MCF 10A (cell line): Measurements from ENCODE around the gene ACTR1B. TPM values are rescaled to one million over a fixed set of nuclear protein-coding genes. Genes with fewer than 3 reads are reported as not detected.
"Not testable (repeated sequence)": the region's sequence is repeated elsewhere in the genome, so short reads cannot be mapped to it uniquely, and the experiment has no call there.

Source experiments
- BruUV-seq: library from RNA; stranded (reverse); fragments of 400-500 nt; replicated peaks from 2 replicates; lab custom pipeline; 2021; lab: Mats Ljungman, UMichigan
- CTCF ChIA-PET: fragments of 300-600 bp; sonication (Branson Sonifier 250); formaldehyde crosslinking; extraction: SDS; loops from one replicate; lab custom pipeline; 2021; ENCODE audit warnings: antibody characterized with exemption, inconsistent platforms; lab: Yijun Ruan, JAX
- POLR2A ChIA-PET: fragments of 300-600, 350-650 bp; sonication (Branson Sonifier 250); formaldehyde crosslinking; extraction: SDS; loops from one replicate; lab custom pipeline; 2020; ENCODE audit warnings: antibody characterized with exemption, inconsistent platforms; lab: Yijun Ruan, JAX
- DNase-seq: peaks from one replicate; pipeline ENCODE4 v3.0.0-alpha.2; 2018; ENCODE audit not compliant: unreplicated experiment
- H3K27ac Mint-ChIP-seq: one replicate; pipeline ENCODE4 v1.8.0; 2022; ENCODE audit warnings: mild to moderate bottlenecking, low read depth, mixed read lengths; ENCODE audit not compliant: unreplicated experiment
- H3K27me3 Mint-ChIP-seq: one replicate; pipeline ENCODE4 v1.8.0; 2022; ENCODE audit warnings: mixed read lengths; ENCODE audit not compliant: insufficient read depth, unreplicated experiment
- H3K36me3 Mint-ChIP-seq: one replicate; pipeline ENCODE4 v1.8.0; 2022; ENCODE audit warnings: mild to moderate bottlenecking, moderate library complexity, mixed read lengths; ENCODE audit not compliant: insufficient read depth, unreplicated experiment
- H3K4me1 Mint-ChIP-seq: one replicate; pipeline ENCODE4 v1.8.0; 2022; ENCODE audit warnings: mixed read lengths; ENCODE audit not compliant: insufficient read depth, unreplicated experiment
- H3K4me3 Mint-ChIP-seq: one replicate; pipeline ENCODE4 v1.8.0; 2022; ENCODE audit warnings: mild to moderate bottlenecking, moderate library complexity, mixed read lengths; ENCODE audit not compliant: unreplicated experiment
- H3K9me3 Mint-ChIP-seq: one replicate; pipeline ENCODE4 v1.8.0; 2022; ENCODE audit warnings: mixed read lengths; ENCODE audit not compliant: unreplicated experiment
- CTCF ChIP-seq: fragments of 200-600 bp; IDR thresholded peaks from one replicate; pipeline ENCODE4 v1.8.0; 2022; ENCODE audit warnings: antibody characterized with exemption, mild to moderate bottlenecking; ENCODE audit not compliant: unreplicated experiment
- intact Hi-C: fragments of 100-400 bp; cut with micrococcal nuclease; formaldehyde crosslinking; loops from 2 replicates; pipeline ENCODE4 v1.14.1; 2022
- total RNA-seq: library from RNA; stranded (reverse); gene quantifications from 2 replicates; pipeline ENCODE4 v1.2.3, GENCODE V29; 2022

ACTR1B gene
- total RNA-seq, 1 experiment from 2014 or later, result 63.7 TPM

GRCh38 chr2:97645112-97645694, 18.6 kb downstream of the ACTR1B start:
- Mint-ChIP-seq H3K9me3 (no peaks in the 10 kb centered on the region), H3K27ac (peak overlapping the region; percentile 90), H3K4me1 (peaks cover 12% of the 10 kb centered on the region), H3K4me3 (peak overlapping the region; percentile 96), H3K36me3 (peaks cover 35% of the 10 kb centered on the region), H3K27me3 (no peaks in the 10 kb centered on the region)
- DNase-seq, result no peak
- TSS peak; percentile 79 for BruUV-seq
- POLR2A ChIA-PET, result interaction anchor here (0.6 to 5.9 kb wide), 14 partner anchors 10 to 1580 kb away, joined by 3 to 150 read pairs (median 5); partner anchors contain the start of genes ACTR1B and ANKRD36B
- TF ChIP-seq CTCF, result no peak
- CTCF ChIA-PET, result interaction anchor here (0.6 to 3.6 kb wide), 6 partner anchors 18 to 1577 kb away, joined by 3 to 34 read pairs (median 6); partner anchors contain the start of gene ACTR1B
- intact Hi-C loops, result no loop called here

- intact Hi-C loops, result no loop called here
- ChIA-PET POLR2A (interaction anchor here (5.9 kb wide), 1 partner anchor 20 kb away, joined by 150 read pairs; the partner anchor contains the start of gene ACTR1B), CTCF (interaction anchor here (1.5 kb wide), 1 partner anchor 35 kb away, joined by 5 read pairs; no protein-coding TSS in a partner anchor)
- no peaks in the 10 kb centered on the region for H3K9me3 Mint-ChIP-seq
- no peak for DNase-seq
- H3K36me3 Mint-ChIP-seq, result peaks cover 25% of the 10 kb centered on the region
- TF ChIP-seq CTCF, result no peak
- peaks cover 12% of the 10 kb centered on the region for H3K4me1 Mint-ChIP-seq
- H3K27me3 Mint-ChIP-seq, result peaks cover 1% of the 10 kb centered on the region
- no TSS peak for BruUV-seq
- H3K4me3 Mint-ChIP-seq, result no peak overlapping the region
- H3K27ac Mint-ChIP-seq, result no peak overlapping the region
These were observed 19.7 kb downstream of the ACTR1B start for GRCh38 chr2:97644023-97644717.

- POLR2A ChIA-PET, result interaction anchor here (0.7 to 0.8 kb wide), 3 partner anchors 19 to 1103 kb away, joined by 3 to 4 read pairs (median 3); partner anchors contain the start of gene COX5B
- H3K4me1 Mint-ChIP-seq, H3K9me3 Mint-ChIP-seq, BruUV-seq, H3K4me3 Mint-ChIP-seq, intact Hi-C loops, H3K27me3 Mint-ChIP-seq, H3K36me3 Mint-ChIP-seq: not testable (repeated sequence)
- H3K27ac Mint-ChIP-seq, result peak overlapping the region; percentile 23
- CTCF ChIA-PET, result interaction anchor here (1.6 kb wide), 1 partner anchor 71 kb away, joined by 4 read pairs; no protein-coding TSS in a partner anchor
- DNase-seq, result peak; percentile 5
These were observed 37.8 kb downstream of the ACTR1B start for GRCh38 chr2:97626049-97626430.

- CTCF ChIA-PET, result interaction anchor here (1.6 kb wide), 1 partner anchor 72 kb away, joined by 4 read pairs; no protein-coding TSS in a partner anchor
- peak overlapping the region; percentile 23 for H3K27ac Mint-ChIP-seq
- POLR2A ChIA-PET, result interaction anchor here (0.7 to 0.8 kb wide), 3 partner anchors 20 to 1104 kb away, joined by 3 to 4 read pairs (median 3); partner anchors contain the start of gene COX5B
- H3K27me3 Mint-ChIP-seq, BruUV-seq, H3K4me1 Mint-ChIP-seq, H3K36me3 Mint-ChIP-seq, H3K9me3 Mint-ChIP-seq, DNase-seq, intact Hi-C loops, H3K4me3 Mint-ChIP-seq: not testable (repeated sequence)
These were observed 38.3 kb downstream of the ACTR1B start for GRCh38 chr2:97625354-97626048.

GRCh38 chr2:97622976-97623375, 40.9 kb downstream of the ACTR1B start:
- H3K9me3 Mint-ChIP-seq, DNase-seq, POLR2A ChIA-PET, H3K4me1 Mint-ChIP-seq, H3K4me3 Mint-ChIP-seq, intact Hi-C loops, H3K27ac Mint-ChIP-seq, H3K27me3 Mint-ChIP-seq, CTCF ChIA-PET, BruUV-seq, H3K36me3 Mint-ChIP-seq: not testable (repeated sequence)

- H3K9me3 Mint-ChIP-seq, H3K27me3 Mint-ChIP-seq, H3K4me3 Mint-ChIP-seq, H3K36me3 Mint-ChIP-seq, BruUV-seq, POLR2A ChIA-PET, H3K4me1 Mint-ChIP-seq, intact Hi-C loops, CTCF ChIA-PET, H3K27ac Mint-ChIP-seq, DNase-seq: not testable (repeated sequence)
These were observed 43.4 kb downstream of the ACTR1B start for GRCh38 chr2:97620492-97620891.
